ENCODE data around the gene POMP.

Gene POMP

GRCh38 chr13:28631801-28632200 lies 27.1 kb upstream of the POMP start:
- Histone ChIP-seq H4K20me1 (ENCODE audit: insufficient read depth, low read length) (no peaks in the 10 kb centered on the region), H3K79me2 (ENCODE audit: low read length) (no peaks in the 10 kb centered on the region), H3K4me1 (ENCODE audit: low read length) (peaks cover 8% of the 10 kb centered on the region), H3K27me3 (ENCODE audit: low read depth, low read length) (peaks cover 16% of the 10 kb centered on the region), H3K9me3 (ENCODE audit: insufficient read depth, low read length) (no peaks in the 10 kb centered on the region), H3K36me3 (replicated peaks; ENCODE audit: low read depth, low read length) (no peaks in the 10 kb centered on the region), H2AFZ (ENCODE audit: low read depth, low read length) (no peak overlapping the region), H3K9ac (ENCODE audit: low read length) (no peak overlapping the region), H3K4me3 (ENCODE audit: low read length) (no peak overlapping the region), H3K27ac (ENCODE audit: low read length) (no peak overlapping the region), H3K4me2 (ENCODE audit: low read length) (no peak overlapping the region)
- no peak for TF ChIP-seq CTCF (IDR thresholded peaks at IDR 0.05; ENCODE audit: low read depth, low read length)
- TF ChIP-seq EZH2phosphoT487 (IDR thresholded peaks at IDR 0.05; ENCODE audit: low read depth), result no peak

- Histone ChIP-seq H2AFZ (ENCODE audit: low read depth, low read length) (no peak overlapping the region), H3K9ac (ENCODE audit: low read length) (peak overlapping the region; percentile 29), H3K36me3 (replicated peaks; ENCODE audit: low read depth, low read length) (no peaks in the 10 kb centered on the region), H3K4me1 (ENCODE audit: low read length) (peaks cover 46% of the 10 kb centered on the region), H3K27me3 (ENCODE audit: low read depth, low read length) (peaks cover 16% of the 10 kb centered on the region), H3K4me2 (ENCODE audit: low read length) (peak overlapping the region; percentile 73), H3K9me3 (ENCODE audit: insufficient read depth, low read length) (no peaks in the 10 kb centered on the region), H4K20me1 (ENCODE audit: insufficient read depth, low read length) (no peaks in the 10 kb centered on the region), H3K27ac (ENCODE audit: low read length) (no peak overlapping the region), H3K4me3 (ENCODE audit: low read length) (no peak overlapping the region), H3K79me2 (ENCODE audit: low read length) (no peaks in the 10 kb centered on the region)
- TF ChIP-seq CTCF (IDR thresholded peaks at IDR 0.05; ENCODE audit: low read depth, low read length) (no peak), EZH2phosphoT487 (IDR thresholded peaks at IDR 0.05; ENCODE audit: low read depth) (no peak)
These were observed 22.9 kb upstream of the POMP start for GRCh38 chr13:28636069-28636468.

GRCh38 chr13:28636677-28637317 lies 22.1 kb upstream of the POMP start:
- Histone ChIP-seq H3K4me3 (ENCODE audit: low read length) (peak overlapping the region; percentile 60), H3K4me2 (ENCODE audit: low read length) (peak overlapping the region; percentile 73), H3K9ac (ENCODE audit: low read length) (peak overlapping the region; percentile 34), H3K27me3 (ENCODE audit: low read depth, low read length) (peaks cover 16% of the 10 kb centered on the region), H3K79me2 (ENCODE audit: low read length) (no peaks in the 10 kb centered on the region), H3K9me3 (ENCODE audit: insufficient read depth, low read length) (no peaks in the 10 kb centered on the region), H3K4me1 (ENCODE audit: low read length) (peaks cover 53% of the 10 kb centered on the region), H4K20me1 (ENCODE audit: insufficient read depth, low read length) (no peaks in the 10 kb centered on the region), H2AFZ (ENCODE audit: low read depth, low read length) (peak overlapping the region; percentile 34; the same call in 1 of the 2 replicates), H3K36me3 (replicated peaks; ENCODE audit: low read depth, low read length) (no peaks in the 10 kb centered on the region), H3K27ac (ENCODE audit: low read length) (peak overlapping the region; percentile 49)
- 0 out of 2 replicates have a peak, but pooled peaks have one; percentile 30 for TF ChIP-seq EZH2phosphoT487 (IDR thresholded peaks at IDR 0.05; ENCODE audit: low read depth)
- peak; percentile 97 for TF ChIP-seq CTCF (IDR thresholded peaks at IDR 0.05; ENCODE audit: low read depth, low read length)

- TF ChIP-seq EZH2phosphoT487 (IDR thresholded peaks at IDR 0.05; ENCODE audit: low read depth) (no peak), CTCF (IDR thresholded peaks at IDR 0.05; ENCODE audit: low read depth, low read length) (peak; percentile 55)
- Histone ChIP-seq H3K79me2 (ENCODE audit: low read length) (no peaks in the 10 kb centered on the region), H2AFZ (ENCODE audit: low read depth, low read length) (no peak overlapping the region; the same call in 1 of the 2 replicates), H3K27ac (ENCODE audit: low read length) (peak overlapping the region; percentile 49), H3K36me3 (replicated peaks; ENCODE audit: low read depth, low read length) (no peaks in the 10 kb centered on the region), H3K4me1 (ENCODE audit: low read length) (peaks cover 60% of the 10 kb centered on the region), H3K9me3 (ENCODE audit: insufficient read depth, low read length) (no peaks in the 10 kb centered on the region), H3K27me3 (ENCODE audit: low read depth, low read length) (peaks cover 16% of the 10 kb centered on the region), H3K4me3 (ENCODE audit: low read length) (peak overlapping the region; percentile 58), H4K20me1 (ENCODE audit: insufficient read depth, low read length) (no peaks in the 10 kb centered on the region), H3K9ac (ENCODE audit: low read length) (peak overlapping the region; percentile 34), H3K4me2 (ENCODE audit: low read length) (peak overlapping the region; percentile 73)
These were observed 21.1 kb upstream of the POMP start for GRCh38 chr13:28637714-28638355.

All from OCI-LY3 (cell line).